Neutrophil (primary cell): Measurements from ENCODE around the gene TRABD.

Experiments used
- H3K27ac ChIP-seq: fragments of 200-600 bp; sonication (generic); 2 replicates; pipeline ENCODE4 v1.5.1; 2016; ENCODE audit warnings: mild to moderate bottlenecking, moderate library complexity
- H3K27me3 ChIP-seq: fragments of 200-600 bp; sonication (generic); 2 replicates; pipeline ENCODE4 v1.6.0; 2016; ENCODE audit warnings: mild to moderate bottlenecking
- H3K36me3 ChIP-seq: fragments of 200-600 bp; sonication (generic); 2 replicates; pipeline ENCODE4 v1.5.1; 2017
- H3K4me1 ChIP-seq, 2 experiments: fragments of 200-600 bp in 1 of 2; sonication (generic) in 1 of 2; 1 replicate in 1 of 2; 2 replicates in 1 of 2; pipeline versions ENCODE4 v1.5.1 to v1.6.1; 2013 to 2016; ENCODE audit warnings: low read depth in 1 of 2, low read length in 1 of 2, mild to moderate bottlenecking in 1 of 2, moderate library complexity in 1 of 2; ENCODE audit not compliant: control insufficient read depth in 1 of 2, insufficient read depth in 1 of 2
- H3K4me3 ChIP-seq, 2 experiments: fragments of 200-600 bp in 1 of 2; sonication (generic) in 1 of 2; 1 replicate in 1 of 2; 2 replicates in 1 of 2; pipeline ENCODE4 v1.5.1; 2013 to 2016; ENCODE audit warnings: low read depth in 1 of 2, low read length in 1 of 2, mild to moderate bottlenecking in 1 of 2, moderate library complexity in 1 of 2
- H3K9me3 ChIP-seq: fragments of 200-600 bp; sonication (generic); 2 replicates; pipeline ENCODE4 v1.5.1; 2016
- CTCF ChIP-seq: fragments of 200-600 bp; sonication (generic); IDR thresholded peaks from 2 replicates; pipeline ENCODE4 v1.5.1; 2016; ENCODE audit warnings: antibody characterized with exemption

Gene TRABD

GRCh38 chr22:50247748-50248147 lies 62.0 kb downstream of the TRABD start:
- Histone ChIP-seq H3K27me3 (no peaks in the 10 kb centered on the region), H3K27ac (peak overlapping the region; percentile 21), H3K4me3 (no peak overlapping the region), H3K36me3 (peaks cover 42% of the 10 kb centered on the region), H3K9me3 (no peaks in the 10 kb centered on the region), H3K4me1 (peaks cover 57 to 63% of the 10 kb centered on the region in 2 experiments)
- TF ChIP-seq CTCF: no peak

GRCh38 chr22:50248196-50249081 lies 62.7 kb downstream of the TRABD start:
- Histone ChIP-seq H3K27me3 (no peaks in the 10 kb centered on the region), H3K9me3 (no peaks in the 10 kb centered on the region), H3K36me3 (peaks cover 42% of the 10 kb centered on the region), H3K27ac (no peak overlapping the region), H3K4me3 (no peak overlapping the region), H3K4me1 (peaks cover 50 to 56% of the 10 kb centered on the region in 2 experiments)
- no peak for TF ChIP-seq CTCF
